Naive B cell (primary cell): ENCODE results near the gene RCC2. TPM values are rescaled to one million over a fixed set of nuclear protein-coding genes. Genes with fewer than 3 reads are reported as not detected.

ENCODE experiments used
- polyA plus RNA-seq, 6 donors: library from polyadenylated mRNA; unstranded; fragments of 300-500 nt; fragmentation: Illumina TruSeq; gene quantifications; one replicate each; pipeline ENCODE4 v1.2.3, GENCODE V29; 2021; ENCODE audit warnings: low read depth in 6 of 6

The RCC2 gene
- polyA plus RNA-seq, 6 donors from 2014 or later = 15.3 to 43.0 (median 24.2) TPM

Other genes starting within 250 kb of the RCC2 start
- not detected for gene PADI1, start 234.5 kb downstream of the RCC2 start, polyA plus RNA-seq
- gene PADI3, start 190.6 kb downstream of the RCC2 start, polyA plus RNA-seq = not detected
- gene PADI4, start 131.5 kb downstream of the RCC2 start, polyA plus RNA-seq = 1 to 10 TPM; 1.0 to 4.7 (median 1.9) TPM
- gene PADI6, start 67.5 kb downstream of the RCC2 start, polyA plus RNA-seq = not detected
- under 1 TPM in 3 of 6 donors, not detected in 3; 0.13 to 0.29 (median 0.28) TPM for gene ARHGEF10L, start 100.0 kb upstream of the RCC2 start, polyA plus RNA-seq